GM19351 (cell line): ENCODE data around the gene NCAPH2.
"Not testable (repeated sequence)": the region's sequence is repeated elsewhere in the genome, so short reads cannot be mapped to it uniquely, and the experiment has no call there.

Experiments
- ATAC-seq: cut with Tn5 transposase; IDR thresholded peaks from one replicate; pipeline ENCODE4 v1.9.1; 2021; ENCODE audit warnings: mild to moderate bottlenecking, moderate library complexity; ENCODE audit not compliant: unreplicated experiment

The NCAPH2 gene

DNA sequence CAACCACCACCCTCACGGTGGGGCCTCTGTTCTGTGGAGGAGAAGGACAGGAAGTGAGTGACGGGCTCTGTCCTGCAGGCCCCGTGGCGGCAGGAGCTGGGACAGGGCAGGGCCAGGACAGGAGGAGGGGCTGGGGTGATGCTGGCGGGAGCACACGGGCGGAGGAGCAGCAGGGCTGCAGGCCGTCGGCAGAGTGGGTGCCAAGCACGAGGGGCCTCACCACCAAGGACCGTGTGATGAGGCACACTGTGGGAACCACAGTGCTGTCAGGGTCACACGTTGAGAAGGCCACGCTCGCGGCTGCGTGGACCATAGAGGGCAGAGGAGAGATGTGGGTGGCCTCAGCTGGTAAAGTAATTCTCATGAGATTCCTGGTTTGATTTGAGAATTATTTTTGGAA lies 8.9 kb downstream of the NCAPH2 start:
- ATAC-seq, result no peak

DNA sequence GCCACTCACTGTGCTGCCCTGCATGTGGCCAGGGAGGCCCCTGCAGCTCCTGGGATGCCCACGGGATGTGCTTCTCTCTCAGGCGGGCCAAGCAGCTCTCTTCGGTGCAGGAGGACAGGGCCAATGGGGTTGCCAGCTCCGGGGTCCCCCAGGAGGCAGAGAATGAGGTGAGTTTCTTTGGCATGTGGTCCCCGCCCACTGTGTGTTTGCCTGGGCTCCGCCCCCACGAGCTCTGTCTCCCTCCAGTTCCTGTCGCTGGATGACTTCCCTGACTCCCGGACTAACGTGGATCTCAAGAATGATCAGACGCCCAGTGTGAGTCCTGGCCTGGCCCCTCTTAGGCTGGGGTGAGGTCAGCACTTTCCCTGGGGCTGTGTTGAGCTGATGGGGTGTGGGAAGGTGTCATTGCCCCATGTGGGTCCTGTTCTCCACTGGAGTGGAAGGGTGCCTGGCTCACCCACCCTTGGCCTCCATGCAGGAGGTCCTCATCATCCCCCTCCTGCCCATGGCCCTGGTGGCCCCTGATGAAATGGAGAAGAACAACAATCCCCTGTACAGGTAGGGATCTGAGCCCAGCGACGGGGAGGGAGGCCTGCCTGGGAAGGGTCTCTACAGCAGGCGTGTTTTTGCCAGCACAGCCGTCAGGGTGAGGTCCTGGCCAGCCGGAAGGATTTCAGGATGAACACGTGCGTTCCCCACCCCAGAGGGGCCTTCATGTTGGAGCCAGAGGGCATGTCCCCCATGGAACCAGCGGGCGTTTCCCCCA lies 9.7 kb downstream of the NCAPH2 start:
- ATAC-seq, result no peak

DNA sequence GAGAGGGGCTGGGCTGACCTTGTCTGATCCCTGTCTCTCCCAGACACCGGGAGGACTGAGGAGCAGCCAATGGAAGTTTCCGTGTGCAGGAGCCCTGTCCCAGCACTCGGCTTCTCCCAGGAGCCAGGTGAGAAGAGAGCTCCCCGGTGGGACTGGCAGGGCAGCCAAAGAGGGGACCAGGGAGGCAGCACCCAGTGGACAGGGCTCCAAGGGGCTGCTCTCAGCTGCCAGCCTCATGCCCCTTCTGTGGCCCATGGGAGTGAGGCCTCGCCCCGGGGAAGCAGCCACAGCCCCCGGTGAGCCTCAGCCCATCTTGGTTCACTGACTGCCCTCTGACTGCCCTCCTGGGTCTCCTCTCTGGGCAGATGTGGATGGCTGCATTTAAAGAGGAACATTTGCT lies 10.6 kb downstream of the NCAPH2 start:
- ATAC-seq, result no peak

DNA sequence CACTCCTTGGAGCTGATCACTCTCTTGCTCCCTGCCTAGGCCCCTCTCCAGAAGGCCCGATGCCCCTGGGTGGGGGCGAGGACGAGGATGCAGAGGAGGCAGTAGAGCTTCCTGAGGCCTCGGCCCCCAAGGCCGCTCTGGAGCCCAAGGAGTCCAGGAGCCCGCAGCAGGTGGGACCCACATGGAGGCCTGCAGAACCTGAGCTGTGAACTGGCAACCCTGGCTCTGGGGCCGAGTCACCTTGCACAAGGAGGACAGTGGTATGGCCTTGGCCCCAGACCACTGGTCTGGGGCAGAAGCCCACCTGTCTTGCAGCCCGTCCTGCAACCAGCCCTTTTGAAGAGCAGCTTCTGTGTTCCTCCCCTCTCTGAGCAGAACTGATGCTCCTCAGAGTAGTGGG lies 11.1 kb downstream of the NCAPH2 start:
- ATAC-seq, result no peak

DNA sequence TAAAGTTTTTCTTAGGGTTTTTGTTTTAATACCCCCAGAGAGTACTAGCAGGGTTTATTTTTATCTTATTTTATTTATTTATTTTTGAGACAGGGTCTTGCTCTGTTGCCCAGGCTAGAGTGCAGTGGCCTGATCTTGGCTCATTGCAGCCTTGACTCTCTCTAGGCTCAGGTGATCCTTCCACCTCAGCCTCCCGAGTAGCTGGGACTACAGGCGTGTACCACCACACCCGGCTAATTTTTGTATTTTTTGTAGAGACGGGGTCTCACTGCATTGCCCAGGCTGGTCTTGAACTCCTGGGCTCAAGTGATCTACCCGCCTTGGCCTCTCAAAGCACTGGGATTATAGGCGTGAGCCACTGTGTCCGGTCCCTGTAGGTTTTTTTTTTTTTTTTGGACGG lies 12.2 kb downstream of the NCAPH2 start:
- not testable (repeated sequence) for ATAC-seq

DNA sequence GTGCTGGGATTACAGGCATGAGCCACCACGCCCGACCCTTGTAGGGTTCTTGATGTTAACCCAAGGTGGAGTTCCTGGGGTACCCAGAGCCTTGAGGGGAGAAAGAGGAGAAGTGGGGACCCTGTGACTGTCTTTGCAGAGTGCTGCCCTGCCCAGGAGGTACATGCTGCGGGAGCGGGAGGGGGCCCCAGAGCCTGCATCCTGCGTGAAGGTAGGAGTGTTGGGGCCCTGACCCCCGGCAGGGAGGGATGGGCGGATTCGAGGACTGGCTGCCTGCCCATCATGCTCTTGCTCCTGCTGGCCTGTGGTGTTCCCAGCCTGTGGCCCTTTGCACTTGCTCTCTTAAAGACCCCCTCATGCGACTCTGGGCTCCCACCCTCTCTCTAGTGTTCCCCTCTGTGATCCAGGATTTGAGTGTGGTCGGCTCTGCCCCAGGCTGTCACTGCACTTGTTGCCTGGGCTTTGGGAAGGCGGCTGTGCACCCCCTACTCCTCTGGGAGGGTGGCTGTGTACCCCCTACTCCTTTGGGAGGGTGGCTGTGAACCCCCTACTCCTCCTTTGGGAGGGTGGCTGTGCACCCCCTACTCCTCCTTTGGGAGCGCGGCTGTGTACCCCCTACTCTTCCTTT lies 12.9 kb downstream of the NCAPH2 start:
- ATAC-seq, result no peak

DNA sequence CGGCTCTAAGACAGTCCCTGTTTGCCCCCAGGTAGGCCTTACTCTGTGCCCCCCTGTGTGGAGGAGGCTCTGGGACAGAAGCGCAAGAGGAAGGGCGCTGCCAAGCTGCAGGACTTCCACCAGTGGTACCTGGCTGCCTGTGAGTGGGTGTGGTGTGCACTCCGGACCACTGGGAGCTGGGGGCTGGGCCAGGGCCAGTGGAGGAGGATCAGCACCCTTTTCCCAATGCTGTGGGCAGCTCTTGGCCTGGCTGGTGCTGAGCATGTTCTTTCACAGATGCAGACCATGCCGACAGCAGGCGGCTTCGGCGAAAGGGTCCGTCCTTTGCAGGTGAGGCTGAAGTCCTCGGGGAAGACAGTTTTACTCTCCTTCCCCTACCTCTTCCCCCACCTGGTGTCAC lies 13.7 kb downstream of the NCAPH2 start:
- no peak for ATAC-seq

DNA sequence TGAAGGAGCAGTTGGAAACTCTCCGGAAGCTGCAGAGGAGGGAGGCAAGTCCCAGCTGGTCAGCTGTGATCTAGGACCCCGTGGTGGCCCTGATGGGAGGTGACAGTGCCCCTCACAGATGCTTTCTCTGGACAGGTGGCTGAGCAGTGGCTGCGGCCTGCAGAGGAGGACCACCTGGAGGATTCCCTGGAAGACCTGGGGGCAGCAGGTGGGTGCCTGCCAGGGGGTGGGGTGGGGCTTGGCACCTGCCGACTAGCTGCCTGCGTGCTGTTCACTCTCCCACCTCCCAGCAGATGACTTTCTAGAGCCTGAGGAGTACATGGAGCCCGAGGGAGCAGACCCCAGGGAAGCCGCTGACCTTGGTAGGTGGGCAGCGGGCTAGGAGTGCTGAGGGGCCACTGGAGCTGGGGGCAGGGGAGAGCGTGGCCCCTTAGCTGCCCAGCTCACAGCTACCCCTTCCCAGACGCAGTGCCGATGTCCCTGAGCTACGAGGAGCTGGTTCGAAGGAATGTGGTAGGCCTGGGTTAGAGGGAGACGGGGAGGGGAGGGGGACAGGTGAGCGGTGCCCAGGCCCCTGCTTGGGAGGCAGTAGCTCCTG lies 14.3 kb downstream of the NCAPH2 start:
- no peak for ATAC-seq

DNA sequence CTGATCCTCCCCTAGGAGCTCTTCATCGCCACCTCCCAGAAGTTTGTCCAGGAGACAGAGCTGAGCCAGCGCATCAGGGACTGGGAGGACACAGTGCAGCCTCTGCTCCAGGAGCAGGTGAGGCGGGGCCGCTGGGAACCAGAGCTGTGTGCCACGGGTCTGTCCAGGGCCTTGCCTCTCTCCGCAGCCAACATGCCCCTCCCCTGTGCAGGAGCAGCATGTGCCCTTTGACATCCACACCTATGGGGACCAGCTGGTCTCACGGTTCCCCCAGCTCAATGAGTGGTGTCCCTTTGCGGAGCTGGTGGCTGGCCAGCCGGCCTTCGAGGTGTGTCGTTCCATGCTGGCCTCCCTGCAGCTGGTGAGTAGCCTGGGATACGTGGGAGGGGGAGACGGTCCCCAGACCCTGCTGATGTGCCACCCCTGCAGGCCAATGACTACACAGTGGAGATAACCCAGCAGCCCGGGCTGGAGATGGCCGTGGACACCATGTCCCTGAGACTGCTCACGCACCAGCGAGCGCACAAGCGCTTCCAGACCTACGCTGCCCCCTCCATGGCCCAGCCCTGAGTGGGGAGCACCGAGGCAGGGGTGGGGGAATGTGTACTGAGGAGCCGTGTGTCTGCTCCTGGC lies 14.9 kb downstream of the NCAPH2 start:
- no peak for ATAC-seq

DNA sequence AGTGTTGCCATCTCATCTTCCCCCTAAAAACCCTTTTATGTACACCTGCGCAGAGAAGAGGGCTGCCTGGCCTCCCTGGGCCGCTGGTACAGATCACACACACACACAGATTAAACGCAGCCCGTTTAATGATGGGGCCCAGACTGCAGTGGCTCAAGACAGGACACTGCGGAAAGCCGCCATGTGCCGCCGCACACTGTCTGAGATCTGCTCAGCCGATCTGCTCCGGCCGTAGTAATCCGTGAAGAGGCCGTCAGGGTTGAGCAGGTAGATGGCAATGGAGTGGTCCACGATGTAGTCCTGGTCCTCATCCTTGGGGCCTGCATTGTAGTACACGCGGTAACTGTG lies 15.4 kb downstream of the NCAPH2 start:
- ATAC-seq, result no peak

DNA sequence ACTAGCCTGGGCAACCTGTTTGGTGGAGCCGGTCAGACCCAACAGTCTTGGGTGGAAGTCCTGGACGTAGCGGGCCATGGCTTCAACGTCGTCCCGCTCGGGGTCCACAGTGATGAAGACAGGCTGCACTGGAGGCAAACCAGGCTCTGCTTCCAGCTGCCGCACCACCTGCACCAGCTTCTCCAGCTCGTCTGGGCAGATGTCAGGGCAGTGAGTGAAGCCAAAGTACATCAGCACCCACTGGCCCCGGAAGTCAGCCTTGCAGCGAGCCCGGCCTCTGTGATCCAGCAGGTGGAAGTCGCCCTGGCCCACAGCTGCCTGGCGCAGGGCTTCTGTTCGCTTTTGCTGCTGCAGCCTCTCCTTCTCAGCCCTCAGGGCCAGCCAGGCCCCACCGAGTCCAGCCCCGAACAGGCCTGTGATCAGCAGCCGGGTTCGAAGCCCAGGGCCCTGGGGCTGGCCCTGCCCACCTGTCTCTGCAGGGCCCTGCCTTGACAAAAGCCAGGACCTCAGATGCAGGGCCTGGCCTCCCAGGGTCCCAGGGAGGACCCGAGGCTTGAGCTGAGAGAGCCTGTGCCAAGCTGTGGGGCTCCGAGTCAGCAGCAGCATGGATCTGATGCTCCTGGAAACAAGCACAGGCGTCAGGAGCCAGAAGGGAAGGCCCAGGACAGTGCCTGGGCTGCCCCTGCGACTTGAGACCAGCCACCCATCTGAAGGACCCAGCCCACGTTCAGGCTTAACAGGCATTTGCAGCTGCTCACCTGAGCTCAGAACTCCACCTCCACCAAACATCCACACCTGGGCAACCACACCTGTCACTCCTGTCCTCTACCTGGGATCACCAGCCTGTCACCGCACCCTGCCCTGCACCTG lies 16.0 kb downstream of the NCAPH2 start:
- ATAC-seq, result no peak

DNA sequence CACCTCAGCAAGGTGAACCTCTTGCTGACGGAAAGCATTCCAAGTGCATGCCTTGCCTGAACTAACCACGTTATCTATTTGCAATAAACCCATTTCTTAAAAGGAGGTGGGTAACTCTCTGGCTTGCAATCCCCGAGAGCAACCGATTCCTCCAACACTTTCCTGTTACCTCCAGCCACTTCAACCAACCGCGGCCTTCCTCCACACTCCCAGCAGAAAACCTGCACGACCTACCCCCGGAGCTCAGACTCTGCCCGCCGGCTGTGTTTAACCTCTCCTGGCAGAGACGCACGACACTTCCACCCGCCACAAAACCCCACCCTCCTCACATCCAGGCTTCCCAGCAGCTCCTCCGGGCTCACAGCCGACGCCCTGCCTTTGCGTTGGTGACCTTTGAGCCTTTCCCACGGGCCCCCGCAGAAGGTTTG lies 16.7 kb downstream of the NCAPH2 start:
- no peak for ATAC-seq

DNA sequence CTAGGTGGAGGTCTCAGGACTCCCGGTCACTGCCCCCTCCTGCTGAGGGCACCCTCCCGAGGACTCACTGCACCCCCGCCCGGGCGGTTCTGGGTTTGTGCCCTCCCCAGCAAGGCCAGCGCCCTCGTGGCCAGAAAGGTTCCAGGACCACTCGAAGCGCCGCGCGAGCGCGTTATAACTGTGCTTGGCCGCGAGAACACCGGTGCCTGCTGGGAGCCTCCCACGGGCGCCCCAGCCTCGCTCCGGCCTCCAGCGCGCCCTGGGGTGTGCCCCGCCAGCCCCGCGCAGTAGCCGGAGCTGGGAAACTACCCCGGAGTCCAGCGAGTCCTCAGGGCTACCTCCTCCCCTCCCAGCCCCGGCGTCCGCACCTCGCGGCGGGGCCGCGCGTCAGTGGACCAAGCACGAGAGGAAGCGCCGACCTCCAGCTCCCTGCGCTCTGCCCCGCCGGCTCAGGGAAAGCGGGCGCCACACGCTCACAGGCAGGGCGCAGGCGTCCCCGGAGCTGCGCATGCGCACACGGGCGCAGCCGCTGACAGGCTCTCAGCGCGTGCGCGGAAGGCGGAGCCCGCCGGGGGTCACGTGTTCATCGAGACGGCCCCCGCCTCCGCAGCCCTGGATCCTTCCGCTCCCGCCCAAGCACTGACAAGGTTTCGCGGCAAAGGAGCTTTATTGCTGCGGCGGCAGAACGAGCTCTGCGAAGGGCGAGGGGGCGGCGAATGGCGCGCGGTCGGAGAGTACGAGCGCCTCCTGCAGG lies 17.3 kb downstream of the NCAPH2 start, which contains the start of gene SCO2:
SCO2 (minus strand) TSS at position 495 of the 754 bp plus-strand sequence. CDS start 1,187 bp downstream, outside the sequence.
- peak; percentile 34 for ATAC-seq

DNA sequence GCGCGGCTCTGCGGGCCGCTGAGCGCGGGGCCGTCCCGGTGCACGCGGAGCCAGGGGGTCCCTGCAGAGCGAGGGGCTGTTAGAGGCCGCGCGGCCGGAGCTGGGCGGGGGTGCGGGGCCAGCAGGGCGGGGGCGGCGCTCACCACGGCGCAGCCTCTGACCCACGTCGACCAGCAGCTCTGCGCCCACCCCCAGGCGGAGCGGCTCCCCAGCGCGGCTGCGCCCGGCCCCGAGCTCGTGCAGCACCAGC lies 17.8 kb downstream of the NCAPH2 start:
- ATAC-seq, result no peak

DNA sequence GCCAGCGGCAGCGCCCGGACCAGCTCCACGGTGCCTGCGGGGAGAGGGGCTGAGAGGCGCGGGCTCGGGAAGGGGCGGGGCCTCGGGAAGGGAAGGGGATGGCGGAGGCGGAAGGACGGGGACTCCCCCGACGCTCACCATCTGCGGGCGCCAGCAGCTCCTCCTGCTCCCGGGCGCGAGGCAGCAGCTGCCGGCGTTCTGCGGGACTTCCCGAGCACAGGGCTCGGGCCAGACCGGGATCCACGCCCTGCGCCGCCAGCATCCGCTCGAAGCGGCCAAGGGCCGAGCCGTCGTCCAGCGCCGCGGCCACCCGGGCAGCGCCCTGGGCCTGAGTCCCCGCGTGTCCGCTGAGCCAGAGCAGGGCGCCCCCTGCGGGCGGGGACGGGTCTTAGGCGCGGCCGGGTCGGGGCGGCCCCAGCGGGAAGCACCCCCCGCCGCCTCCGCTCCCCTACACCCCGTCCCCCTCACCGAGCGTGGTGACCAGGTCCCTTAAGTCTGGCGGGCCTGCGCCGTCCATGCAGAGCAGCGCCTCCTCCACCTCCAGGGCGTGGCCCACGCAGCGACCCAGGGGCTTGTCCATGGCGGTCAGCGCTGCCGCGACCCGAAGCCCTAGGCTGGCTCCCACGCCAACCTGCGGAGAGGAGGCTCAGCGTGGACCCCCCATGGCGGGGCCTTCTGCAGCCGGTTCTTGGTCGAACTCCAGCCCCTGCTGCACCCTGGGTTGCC lies 18.2 kb downstream of the NCAPH2 start:
- ATAC-seq, result peak; percentile 26

DNA sequence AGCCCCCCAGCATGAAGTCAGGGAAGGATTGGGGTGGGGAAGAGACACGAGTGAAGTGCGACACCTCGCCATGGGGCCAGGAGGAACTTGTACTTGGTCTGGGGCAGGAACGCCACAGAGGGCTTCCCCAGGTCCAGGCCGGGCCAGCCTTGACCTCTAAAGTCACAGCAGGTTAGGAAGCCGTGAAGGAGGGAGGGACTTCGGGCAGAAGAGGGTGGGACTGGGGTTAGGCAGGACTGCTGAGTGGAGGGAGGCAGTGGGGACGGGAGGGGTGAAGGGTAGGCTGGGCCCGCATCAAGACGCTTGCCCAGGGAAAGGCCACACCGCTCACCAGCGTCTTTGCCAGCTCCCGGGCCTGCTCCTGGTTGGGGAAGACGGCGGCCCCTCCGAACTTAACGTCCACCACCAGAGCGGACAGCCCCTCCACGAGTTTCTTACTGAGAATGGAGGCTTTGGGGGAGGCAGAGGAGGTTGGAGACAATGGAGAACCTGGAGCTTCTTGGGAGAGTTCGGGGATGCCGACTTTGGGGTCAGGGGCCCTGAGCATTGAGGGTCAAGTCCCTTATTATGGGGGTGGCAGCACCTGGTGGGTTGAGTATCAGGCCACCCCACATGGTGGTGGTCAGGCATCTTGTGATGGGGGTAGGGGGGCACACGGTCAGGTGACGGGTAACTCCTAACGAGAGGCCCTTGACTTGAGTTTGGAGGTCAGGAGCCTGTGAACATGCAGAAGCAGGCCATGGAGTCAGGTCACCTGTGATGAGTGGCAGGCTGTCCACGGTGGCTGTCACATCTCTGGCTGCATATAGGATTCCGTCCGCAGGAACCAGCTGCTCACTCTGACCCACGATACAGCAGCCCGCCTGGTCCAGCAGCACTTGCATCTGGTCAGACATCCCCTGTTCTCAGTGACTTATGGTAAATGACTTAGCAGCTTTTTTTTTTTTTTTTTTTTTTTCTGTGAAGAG lies 19.1 kb downstream of the NCAPH2 start:
- ATAC-seq, result no peak

DNA sequence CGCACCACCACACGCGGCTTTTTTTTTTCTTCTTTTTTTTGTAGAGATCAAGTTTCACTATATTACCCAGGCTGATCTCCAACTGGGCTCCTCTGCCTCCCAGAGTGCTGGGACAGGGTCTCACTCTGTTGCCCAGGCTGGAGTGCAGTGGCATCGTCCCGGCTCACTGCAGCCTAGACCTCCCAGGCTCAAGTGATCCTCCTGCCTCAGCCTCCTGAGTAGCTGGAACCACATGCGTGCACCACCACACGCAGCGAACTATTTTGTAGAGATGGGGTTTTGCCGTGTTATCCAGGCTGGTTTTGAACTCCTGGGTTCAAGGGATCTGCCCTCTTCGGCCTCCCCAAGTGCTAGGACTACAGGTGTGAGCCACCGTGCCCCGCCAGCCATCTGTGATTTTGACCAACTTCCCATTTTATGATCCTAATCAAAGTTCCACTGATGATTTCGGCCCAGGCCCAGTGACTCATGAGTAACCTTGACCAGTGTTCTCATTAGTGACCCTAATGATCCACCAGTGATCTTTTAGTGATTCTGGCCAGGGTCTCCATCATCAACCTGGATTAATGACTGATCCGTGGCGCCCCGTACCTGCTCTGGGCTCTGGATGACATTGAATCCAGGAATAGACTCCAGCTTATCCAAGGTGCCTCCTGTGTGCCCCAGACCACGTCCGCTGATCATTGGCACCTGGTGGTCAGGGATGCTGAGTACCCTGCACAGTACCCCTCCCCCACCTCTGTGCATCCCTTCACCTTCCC lies 20.1 kb downstream of the NCAPH2 start:
- no peak for ATAC-seq
